ENCODE data around the gene SEMA4C.

The SEMA4C gene

DNA sequence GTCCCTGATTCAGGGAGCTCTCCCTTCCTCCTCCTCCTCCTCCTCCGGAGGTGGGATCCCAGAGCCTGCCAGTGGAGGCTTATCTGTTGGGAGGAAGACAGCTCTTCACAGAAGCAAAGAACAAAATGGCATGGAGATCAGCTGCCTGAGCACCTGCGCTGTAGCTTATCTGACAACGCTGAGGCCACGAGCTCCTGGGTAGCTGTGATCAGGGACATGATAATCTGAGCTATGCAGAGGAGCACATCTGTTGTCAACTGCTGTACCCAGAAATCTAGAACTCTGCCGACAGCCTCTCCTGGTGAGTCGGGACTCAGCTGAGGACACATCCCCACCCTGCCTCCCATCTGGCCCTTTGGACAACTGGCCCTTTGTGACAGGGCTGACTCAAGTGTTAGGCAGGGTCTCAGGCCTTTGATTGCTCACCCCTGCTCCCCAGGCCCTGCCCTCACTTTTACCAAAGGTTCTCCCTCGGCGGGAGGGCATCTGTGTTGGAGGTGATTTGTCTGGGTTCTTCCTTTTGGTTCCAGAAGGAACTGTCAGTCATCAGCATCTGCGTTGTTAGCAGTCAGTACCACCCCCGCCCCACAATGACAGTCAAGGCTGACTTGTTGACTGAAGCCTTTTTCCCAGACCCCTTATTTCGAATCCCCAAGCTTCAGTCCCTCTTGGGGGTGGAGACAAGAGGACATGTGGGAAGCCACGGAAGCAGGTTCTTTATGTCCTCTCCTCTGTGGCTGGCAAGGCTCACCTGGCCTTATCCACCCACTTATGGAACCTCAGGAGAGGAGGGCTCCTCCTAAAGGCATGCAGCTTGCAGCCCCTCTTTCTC lies 59.7 kb downstream of the SEMA4C start:
- TF ChIP-seq GATA3 (IDR thresholded peaks at IDR 0.05; ENCODE audit: low read depth, low read length): no peak
- TF ChIP-seq GATA2 (IDR thresholded peaks at IDR 0.05; ENCODE audit: low read depth, low read length): peak; percentile 46; the same call in 1 of the 2 replicates

All from SH-SY5Y (cell line).